22Rv1 (cell line): Measurements from ENCODE around the gene TAPBPL.

ENCODE experiments used
- H3K27ac ChIP-seq: fragments of 450-650 bp; 2 replicates; pipeline ENCODE4 v1.5.1; 2017
- ZFX ChIP-seq: fragments of 450-650 bp; IDR thresholded peaks from 2 replicates; pipeline ENCODE4 v1.6.1; 2017; ENCODE audit warnings: antibody characterized with exemption, borderline replicate concordance
- TF ChIP-seq, protein P1 (sequence below): fragments of 450-650 bp; IDR thresholded peaks from 2 replicates; pipeline ENCODE4 v1.5.1; 2017; ENCODE audit warnings: mild to moderate bottlenecking

TAPBPL gene

DNA sequence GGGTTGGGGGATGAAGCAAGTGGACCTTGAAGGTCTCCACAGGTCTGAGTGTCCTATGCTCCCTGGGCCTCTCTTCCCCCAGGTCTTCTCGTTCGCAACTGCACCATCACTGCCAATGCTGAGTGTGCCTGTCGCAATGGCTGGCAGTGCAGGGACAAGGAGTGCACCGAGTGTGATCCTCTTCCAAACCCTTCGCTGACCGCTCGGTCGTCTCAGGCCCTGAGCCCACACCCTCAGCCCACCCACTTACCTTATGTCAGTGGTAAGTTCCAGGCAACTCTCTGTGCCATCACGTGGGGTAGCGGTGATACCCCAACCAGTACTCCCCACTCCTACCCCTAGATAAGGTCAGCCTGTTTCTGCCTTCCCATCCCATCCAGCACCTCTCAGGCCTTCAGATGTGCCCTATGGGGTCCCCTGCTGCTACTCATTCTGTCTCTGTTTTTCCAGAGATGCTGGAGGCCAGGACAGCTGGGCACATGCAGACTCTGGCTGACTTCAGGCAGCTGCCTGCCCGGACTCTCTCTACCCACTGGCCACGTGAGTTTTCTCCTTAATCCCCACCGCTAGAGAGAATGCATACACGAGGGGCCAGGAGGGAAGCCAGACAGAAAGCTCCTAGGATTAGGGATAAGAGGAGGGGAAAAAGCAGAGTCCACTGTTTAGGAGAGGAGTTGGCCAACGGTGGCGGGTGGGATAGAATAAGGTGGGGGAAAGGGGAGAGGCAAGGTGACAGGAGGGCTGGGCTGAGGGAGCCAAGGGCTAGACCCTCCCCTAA is 1.6 kb upstream of the TAPBPL start:
- peak overlapping the region; percentile 98 for H3K27ac ChIP-seq
- TF ChIP-seq, protein P1, sequence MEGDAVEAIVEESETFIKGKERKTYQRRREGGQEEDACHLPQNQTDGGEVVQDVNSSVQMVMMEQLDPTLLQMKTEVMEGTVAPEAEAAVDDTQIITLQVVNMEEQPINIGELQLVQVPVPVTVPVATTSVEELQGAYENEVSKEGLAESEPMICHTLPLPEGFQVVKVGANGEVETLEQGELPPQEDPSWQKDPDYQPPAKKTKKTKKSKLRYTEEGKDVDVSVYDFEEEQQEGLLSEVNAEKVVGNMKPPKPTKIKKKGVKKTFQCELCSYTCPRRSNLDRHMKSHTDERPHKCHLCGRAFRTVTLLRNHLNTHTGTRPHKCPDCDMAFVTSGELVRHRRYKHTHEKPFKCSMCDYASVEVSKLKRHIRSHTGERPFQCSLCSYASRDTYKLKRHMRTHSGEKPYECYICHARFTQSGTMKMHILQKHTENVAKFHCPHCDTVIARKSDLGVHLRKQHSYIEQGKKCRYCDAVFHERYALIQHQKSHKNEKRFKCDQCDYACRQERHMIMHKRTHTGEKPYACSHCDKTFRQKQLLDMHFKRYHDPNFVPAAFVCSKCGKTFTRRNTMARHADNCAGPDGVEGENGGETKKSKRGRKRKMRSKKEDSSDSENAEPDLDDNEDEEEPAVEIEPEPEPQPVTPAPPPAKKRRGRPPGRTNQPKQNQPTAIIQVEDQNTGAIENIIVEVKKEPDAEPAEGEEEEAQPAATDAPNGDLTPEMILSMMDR = no peak

DNA sequence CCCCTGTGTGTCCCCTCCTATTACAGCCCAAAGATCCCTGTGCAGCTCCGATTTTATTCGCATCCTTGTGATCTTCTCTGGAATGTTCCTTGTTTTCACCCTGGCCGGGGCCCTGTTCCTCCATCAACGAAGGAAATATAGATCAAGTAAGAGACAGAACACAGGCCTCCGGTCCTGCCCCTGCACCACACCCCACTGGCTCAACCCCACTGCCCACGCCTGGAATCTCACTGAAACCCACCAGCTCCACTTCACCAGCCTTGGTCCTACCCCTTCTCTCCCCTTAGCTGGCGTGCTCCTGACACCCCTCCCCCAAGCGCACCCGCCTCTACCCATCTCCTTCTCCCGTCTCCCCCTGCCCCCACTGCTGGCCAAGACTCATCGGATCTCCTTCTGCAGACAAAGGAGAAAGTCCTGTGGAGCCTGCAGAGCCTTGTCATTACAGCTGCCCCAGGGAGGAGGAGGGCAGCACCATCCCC is 934 bp upstream of the TAPBPL start:
- H3K27ac ChIP-seq = peak overlapping the region; percentile 98

DNA sequence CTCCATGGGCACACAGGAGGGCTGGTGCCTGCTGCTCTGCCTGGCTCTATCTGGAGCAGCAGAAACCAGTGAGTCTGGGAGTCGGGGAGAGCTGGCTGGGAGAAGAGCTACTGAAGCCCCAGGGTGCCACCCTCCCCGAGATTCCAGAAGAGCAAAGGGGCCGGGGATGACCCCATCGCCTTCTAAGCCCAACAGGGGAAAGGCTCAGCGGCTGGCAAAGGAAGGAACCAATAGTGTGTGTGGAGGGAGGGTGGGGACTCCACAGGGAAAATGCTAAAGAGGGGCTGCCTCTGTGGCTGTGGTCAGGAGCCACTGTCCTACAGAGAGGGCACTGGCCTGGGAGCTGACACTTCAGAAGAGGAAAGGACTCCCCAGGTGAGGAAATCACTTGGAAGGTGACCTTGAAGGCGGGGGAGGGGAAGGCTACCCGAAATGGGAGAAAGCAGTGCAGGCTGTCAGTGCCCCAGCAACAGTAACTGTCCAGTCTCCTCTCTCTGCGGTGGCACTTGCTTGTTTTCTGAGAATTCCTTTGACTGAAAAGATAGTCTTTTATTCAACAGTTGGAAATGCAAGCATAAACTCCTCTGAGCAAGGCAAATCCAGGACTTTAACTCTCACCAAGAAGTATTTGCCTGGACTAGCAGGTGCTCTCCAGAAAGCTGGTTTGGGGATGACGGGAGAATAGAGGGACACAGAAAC is 552 bp downstream of the TAPBPL start:
- peak overlapping the region; percentile 98 for H3K27ac ChIP-seq
- TF ChIP-seq, protein P1 = no peak
- no peak for TF ChIP-seq ZFX

More for the DNA sequence above, 934 bp upstream of the TAPBPL start:
- TF ChIP-seq, protein P1 = no peak
- no peak for TF ChIP-seq ZFX

DNA sequence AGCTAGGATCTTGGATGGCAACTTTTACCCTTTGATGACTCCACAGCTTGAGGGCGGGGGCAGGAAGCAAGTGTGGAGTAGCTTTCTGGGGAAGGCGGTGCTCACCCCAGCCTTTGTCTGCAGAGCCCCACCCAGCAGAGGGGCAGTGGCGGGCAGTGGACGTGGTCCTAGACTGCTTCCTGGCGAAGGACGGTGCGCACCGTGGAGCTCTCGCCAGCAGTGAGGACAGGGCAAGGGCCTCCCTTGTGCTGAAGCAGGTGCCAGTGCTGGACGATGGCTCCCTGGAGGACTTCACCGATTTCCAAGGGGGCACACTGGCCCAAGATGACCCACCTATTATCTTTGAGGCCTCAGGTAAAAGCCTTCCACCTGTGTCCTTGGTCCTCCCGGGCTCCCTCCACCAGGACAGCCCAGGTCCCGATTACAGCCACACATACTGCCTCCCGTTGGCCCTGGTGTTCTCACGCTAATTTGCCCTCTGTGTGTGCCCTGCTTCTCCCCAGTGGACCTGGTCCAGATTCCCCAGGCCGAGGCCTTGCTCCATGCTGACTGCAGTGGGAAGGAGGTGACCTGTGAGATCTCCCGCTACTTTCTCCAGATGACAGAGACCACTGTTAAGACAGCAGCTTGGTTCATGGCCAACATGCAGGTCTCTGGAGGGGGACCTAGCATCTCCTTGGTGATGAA is 1.2 kb downstream of the TAPBPL start:
- H3K27ac ChIP-seq = peak overlapping the region; percentile 98
- TF ChIP-seq ZFX = no peak
- TF ChIP-seq, protein P1 = no peak

DNA sequence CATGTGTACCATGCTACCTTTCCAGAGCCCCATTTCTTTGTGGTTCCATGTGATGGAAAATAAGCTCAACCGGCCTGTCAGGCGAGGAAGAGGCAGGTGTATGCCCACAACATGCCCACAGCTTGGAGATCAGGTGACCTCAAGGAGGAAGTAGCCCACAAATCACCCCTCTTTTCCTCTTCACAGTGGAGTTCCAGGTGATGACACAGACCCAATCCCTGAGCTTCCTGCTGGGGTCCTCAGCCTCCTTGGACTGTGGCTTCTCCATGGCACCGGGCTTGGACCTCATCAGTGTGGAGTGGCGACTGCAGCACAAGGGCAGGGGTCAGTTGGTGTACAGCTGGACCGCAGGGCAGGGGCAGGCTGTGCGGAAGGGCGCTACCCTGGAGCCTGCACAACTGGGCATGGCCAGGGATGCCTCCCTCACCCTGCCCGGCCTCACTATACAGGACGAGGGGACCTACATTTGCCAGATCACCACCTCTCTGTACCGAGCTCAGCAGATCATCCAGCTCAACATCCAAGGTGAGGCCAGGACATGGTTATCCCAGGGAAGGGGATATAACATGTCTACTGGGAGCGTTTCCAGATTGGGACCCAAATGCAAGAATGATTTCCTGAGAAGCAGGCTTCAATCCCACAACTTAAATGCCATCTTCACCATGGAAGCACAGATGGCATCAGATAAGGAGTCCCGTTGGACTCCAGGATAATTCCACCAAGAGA is 5.5 kb downstream of the TAPBPL start:
- no peak for TF ChIP-seq ZFX
- TF ChIP-seq, protein P1 = no peak
- no peak overlapping the region for H3K27ac ChIP-seq

DNA sequence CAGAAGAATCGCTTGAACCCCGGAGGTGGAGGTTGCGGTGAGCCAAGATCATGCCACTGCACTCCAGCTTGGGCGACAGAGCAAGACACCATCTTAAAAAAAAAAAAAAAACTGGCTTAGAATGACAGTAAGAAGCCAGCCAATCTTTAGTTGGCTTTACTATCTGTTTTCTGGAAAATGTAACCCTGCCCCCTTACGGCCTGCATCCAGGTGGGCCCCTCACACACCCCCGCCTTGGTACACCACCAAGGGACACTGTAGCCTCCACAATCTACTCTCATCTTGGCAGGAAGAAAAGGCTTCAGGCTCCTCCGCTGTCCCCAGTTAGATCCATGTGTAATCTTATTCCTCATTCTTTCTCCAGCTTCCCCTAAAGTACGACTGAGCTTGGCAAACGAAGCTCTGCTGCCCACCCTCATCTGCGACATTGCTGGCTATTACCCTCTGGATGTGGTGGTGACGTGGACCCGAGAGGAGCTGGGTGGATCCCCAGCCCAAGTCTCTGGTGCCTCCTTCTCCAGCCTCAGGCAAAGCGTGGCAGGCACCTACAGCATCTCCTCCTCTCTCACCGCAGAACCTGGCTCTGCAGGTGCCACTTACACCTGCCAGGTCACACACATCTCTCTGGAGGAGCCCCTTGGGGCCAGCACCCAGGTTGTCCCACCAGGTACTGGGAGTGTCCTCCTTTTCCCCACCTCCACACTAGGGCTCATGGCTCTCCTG is 6.6 kb downstream of the TAPBPL start:
- no peak overlapping the region for H3K27ac ChIP-seq
- TF ChIP-seq, protein P1 = no peak
- TF ChIP-seq ZFX = no peak
